Inflammatory macrophage treated with lipopolysaccharide for 4 hours (primary cell): Measurements from ENCODE around the gene GALNT13.

Experiments used
- DNase-seq: peaks from one replicate; pipeline ENCODE4 v3.0.0-alpha.2; 2020

Gene GALNT13

DNA sequence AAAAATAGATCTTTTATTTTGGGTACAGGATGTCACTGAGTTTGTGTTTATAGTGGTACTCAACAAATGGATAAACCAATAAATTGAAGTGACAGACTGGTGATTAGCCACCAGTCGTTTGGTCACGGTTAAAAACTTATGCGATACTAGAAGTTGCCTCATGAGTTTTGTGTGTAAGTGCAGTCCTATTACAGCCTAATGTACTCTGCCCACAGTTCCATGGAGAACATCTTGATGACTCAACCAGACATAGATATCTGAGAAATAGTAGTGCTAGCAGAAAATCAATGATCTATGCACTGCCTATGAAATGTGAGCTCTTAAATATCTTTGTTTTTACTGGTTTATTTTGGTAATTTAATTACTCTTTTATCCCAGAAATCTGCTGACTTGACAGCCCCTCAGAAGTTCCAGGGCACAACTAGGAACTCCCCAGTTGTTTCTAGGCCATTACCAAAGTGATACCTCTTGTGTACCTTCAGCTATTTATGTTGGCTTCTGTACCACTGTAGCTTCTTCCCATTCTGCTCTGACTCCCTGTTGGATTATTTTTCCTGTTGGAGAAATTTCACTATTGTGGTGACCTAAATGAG is 617.6 kb downstream of the GALNT13 start:
- no peak for DNase-seq

DNA sequence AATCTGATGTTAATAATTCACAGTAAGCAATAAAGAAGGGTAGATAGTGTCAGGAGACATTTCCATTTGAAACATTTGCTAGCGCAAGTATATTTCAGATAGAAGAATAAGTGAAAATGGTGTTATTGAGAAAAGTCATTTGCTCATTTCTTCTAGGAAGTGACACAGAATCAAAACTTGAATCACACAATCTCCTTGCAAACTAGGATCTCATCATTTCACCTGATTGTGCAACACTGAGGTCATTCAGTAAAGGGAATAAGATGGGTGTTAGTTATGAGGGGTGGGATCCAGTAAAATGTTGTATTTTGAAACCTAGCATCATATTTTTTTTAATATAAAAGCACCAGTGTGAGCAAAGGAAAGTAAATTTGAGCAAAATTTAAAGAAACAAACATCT is 618.8 kb downstream of the GALNT13 start:
- DNase-seq: no peak

- no peak for DNase-seq
Measured at GRCh38 chr2:154495455-154495868, 623.7 kb downstream of the GALNT13 start.

- no peak for DNase-seq
Measured at GRCh38 chr2:154497019-154497418, 625.3 kb downstream of the GALNT13 start.
